ENCODE data around the gene ABCE1.

Gene ABCE1

DNA sequence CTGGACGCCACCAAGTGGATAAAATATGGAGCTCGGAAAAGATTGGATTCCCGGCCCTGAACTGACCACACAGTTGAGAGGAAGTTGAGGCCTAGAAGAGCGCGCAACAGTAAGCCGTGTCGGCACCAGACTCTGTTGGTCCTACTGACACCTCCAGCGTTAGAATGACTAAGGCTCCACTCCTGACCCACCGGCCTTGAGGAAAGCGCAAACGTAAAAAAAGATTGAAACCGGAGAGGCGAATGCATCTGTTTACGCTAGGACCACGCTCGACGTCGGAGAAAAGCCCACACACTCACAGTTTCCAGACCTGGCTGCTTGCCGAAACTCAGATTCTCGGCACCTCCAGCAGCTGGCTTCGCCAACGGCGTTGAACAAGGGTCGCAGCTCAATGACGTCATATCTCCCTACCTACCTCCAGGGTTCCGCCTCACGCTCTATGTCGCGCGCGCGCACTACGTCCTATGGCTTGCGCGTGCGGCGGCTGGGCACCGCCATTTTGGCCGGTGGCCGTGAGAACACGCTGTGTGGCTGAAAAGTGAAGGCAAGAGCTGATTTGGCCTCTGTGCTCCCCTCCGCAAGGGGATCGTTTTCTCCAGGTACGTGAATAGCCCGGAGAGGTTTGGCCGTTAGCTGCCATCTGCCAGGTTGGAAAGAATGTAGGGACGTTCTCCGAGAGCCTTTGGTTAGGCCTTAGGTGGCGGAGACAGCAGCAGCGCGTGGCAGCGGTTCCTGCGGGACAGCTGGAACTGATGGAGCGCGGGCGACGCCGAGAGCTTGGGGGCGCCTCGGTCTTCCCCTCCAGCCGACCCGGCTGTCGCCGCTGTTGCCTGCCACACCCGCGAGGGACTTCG lies at the start of gene ABCE1, which contains the start of gene ANAPC10:
Gene ABCE1 (plus strand): TSS at position 491 of the 854 bp plus-strand sequence. CDS start 6,102 bp downstream, outside the sequence.
Gene ANAPC10 (minus strand): TSS at position 376 of the 854 bp plus-strand sequence. CDS start 2,097 bp downstream, outside the sequence.
- peak; percentile 90 to 95 for DNase-seq

DNA sequence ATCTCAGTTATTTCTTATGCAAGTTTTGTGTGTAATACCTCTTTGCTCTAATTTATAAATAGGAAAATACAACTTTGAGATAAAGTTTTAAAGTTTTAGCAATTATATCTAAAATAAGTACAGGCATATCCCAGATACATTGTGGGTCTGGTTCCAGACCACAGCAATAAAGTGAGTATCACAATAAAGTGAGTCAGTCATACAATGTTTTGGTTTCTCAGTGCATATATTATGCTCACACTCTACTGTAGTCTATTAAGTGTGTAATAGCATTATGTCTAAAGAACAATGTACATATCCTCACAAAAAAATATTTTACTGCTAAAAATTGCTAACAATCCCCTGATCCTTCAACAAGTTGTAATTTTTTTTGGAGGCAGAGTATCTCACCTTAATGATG lies 49.3 kb upstream of the ABCE1 start:
- no peak for DNase-seq

DNA sequence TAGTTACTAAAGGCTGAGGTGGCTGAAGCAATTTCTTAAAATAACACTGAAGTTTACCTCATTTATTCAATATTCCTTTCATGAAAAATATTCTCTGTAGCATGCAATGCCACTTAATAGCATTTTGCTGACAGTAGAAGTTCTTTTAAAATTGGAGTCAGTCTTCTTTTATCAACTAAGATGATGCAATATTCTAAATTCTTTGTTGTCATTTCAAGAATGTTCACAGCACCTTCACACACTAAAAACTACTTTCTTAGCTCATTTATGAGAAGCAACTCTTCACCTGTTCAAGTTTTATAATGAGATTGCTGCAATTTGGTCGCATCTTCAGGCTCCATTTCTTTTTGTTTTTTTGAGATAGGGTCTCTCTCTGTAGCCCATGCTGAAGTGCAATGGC lies 48.9 kb upstream of the ABCE1 start:
- DNase-seq, result no peak

DNA sequence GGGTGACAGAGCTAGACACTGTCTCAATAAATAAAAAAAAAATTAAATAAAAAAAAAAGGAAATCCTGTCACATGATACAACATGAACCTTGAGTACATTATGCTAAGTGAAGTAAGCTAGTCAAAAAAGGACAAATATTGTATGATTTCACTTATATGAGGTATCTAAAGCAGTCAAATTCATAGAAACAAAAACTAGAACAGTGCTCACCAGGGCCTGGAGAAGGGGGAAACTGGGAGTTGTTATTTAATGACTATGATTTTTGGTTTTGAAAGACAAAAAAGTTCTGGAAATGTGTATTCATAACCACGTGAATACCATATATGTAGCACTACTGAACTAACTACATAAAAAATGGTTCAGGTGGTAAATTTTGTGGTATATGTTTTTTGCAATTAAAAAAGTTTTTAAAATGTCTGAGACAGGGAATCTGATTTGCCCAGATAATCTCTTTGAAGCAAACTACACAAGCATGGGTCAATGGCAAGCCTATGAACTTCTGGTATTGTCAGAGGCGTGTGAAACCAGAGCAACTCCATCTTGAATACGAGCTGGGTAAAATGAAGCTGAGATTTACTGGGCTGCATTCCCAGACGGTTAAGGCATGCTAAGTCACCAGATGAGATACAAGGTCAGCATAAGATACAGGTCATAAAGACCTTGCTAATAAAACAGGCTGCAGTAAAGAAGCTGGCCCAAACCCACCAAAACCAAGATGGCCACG lies 42.4 kb upstream of the ABCE1 start:
- DNase-seq, result no peak

DNA sequence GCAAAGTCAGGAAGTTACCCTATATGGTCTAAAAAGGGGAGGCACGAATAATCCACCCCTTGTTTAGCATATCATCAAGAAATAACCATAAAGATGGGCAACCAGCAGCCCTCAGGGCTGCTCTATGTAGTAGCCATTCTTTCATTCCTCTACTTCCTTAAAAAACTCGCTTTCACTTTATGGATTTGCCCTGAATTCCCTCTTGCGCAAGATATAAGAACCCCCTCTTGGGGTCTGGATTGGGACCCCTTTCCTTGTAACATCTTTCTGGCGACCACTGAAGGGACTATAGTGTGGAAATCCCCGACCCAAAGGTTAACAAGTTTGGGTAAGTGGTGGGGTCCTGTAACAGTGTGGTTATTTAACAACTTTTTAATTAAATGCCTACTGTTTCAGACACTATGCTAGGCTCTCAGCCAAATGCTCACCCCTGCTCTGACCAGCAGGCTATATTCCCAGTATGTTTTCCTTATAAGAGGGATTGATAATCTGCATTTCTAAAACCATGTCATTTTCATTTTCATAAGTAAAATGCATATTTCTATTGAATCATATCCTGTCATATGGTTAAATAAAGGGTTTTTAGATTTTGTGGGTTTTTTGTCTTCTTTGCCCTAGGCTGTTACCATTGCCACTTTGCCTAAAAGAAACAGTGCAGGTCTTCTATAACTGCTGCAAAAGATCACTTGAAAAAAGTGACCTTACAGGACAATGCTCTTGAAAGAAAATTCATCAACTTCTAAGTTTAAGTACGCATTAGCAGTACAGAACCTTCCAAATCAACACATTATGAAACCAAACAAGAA lies 41.6 kb upstream of the ABCE1 start:
- no peak for DNase-seq

DNA sequence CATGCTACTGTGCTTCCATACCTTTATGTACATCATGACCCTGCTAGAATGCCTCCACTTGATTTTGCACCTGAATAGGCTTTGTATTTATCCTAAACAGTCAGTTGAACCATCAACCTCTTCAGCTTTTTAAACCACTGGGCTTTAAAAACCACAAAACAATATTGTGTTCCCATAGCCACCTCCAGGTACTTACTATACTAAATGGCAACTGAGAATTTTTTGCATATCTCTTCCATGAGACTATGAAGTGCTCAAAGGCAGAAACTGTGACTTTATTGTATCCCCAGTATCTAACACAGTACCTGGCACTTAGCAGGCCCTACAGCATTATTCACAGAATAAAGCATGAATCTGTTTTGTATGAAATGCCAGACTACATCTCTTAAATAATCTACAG lies 39.9 kb upstream of the ABCE1 start:
- no peak for DNase-seq

DNA sequence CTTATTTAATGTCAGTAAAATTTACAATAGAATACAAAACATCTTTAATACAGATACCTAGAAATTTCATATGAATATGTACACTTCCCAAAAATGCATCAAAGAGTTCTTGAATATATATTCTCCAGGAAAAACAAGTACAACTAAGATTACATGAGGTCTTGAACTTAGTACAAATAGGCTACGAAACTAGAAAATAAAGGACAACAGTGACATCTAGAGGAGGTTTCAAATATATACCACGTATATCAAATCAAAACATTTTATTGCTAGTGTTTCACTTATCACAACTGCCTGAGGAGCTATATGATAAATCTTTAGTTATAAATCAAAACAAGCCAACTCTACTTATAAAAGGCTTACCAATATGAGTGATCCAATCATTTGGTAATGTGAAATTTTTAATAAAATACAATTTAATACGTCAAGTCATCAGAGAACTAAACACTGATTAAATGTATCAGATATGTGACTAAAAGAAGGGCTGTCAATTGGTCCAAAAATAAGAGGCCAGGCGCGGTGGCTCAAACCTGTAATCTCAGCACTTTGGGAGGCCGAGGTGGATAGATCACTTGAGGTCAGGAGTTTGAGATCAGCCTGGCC lies 36.7 kb upstream of the ABCE1 start:
- peak; percentile 6 to 8 for DNase-seq

DNA sequence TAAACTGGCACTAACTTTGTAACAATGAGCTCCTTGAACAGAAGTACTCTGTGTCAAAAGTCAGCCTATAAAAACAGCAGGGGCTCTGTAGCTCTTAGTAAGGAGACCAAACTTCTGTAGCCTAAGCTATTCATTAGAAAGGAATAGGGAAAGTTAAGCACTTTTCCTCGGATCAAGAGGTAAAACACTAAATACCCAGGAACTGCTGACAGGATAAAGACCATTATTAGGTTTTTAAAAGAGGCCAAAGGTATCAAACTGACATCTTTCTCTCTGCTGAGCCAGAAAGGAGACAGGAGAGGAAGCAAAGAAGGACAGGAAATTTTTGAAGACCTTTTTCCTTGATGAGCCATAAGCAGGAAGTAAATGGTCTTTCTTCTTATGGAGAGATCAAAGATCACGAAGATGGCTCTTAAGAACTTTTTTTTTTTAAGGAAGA lies 32.0 kb upstream of the ABCE1 start:
- DNase-seq, result no peak

DNA sequence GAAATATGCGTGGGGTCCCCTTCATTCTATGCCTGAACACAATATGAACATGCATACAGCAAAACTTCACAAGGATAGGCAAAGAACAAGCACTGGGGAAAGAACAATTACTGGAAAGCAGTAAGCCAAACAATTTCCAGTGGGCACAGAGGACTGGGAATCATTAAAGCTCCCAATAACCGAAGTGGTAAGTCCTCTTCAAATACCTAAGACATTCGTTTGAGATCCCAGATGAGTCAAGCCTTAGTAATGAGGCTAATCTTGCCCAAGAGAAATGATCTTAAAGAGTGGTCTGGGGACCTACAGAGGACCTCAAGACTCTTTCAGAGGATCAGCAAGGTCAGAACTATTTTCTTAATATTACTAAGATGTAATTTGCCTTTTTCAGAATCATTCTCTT lies 28.8 kb upstream of the ABCE1 start:
- DNase-seq, result no peak

DNA sequence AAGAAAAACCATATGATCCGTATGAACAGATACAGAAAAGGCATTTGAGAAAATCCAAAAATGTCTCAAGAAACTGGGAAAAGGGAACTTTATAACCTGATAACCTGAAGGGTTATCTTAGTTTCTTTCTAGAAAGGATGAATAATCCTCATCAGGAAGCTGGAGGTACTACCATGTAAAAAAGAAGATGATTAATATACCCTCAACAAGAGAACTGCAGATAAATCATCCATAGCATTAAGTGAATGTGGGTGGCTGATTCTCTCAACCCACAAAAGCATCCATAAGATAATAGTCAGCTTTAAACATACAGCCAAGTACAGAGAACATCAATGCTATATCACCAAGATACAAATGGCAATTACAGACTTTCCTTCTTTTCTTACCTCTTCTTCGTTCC lies 26.6 kb upstream of the ABCE1 start:
- DNase-seq, result no peak

DNA sequence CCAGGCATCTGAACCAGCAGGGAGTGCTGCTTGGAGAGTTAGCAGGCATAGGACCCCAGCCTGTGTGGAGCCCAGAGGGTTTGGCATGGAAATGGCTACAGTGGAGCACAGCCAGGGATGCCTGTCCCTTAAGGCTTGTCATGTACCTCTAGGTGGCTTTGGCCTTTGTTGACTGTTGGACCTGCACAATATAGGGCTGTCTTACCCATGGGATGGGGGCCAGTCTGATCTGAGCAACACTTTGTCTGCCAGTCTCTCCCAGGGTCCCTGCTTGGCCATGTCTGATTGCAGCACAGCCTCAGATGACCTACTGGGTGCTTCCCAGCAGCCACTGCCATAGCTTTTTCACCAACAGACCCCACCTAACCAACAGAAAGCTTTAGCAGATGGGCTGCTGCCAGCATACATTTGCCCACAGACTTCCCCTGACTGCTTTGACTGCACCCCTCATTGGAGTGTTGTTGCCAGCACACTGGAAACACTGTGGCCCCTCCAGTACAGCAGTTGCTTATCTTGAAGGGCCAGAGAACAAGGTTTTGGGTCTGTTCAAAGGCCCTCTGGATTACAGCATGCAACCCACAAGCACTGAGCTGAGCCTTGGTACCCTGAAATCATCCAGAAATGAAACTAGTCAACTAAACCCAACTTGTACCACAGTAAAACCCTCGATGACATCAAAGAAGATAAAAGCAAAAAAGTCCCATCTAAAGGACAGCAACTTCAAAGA lies 22.2 kb upstream of the ABCE1 start:
- no peak for DNase-seq

DNA sequence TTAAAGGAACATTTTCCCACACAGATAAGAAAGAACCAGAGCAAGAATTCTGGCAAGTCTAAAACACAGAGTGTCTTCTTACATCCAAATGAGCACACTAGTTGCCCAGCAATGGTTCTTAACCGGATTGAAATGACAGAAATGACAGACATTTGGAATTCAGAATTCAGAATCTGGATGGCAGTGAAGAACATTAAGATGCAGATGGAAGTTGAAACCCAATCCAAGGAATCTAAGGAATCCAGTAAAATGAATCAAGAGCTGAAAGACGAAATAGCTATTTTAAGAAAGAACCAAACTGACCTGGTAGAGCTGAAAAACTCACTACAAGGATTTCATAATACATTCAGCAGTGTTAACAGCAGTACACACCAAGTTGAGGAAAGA lies 21.6 kb upstream of the ABCE1 start:
- no peak for DNase-seq

DNA sequence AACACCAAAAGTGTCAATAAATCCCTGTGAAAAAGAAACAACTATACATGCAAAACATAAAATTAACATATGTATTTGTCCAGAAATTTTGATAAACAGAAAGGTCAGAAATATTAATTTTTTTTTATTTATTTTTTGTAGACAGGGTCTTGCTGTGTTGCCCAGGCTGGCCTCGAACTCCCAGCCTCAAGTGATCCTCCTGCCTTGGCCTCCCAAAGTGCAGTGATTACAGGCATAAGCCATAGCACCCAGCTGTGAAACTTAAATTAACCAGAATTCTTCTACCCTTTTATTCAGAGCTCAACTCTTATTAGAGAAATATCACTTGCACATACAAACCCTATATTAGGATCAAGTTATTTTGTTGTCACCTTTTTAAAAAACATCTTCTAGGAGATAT lies 16.4 kb upstream of the ABCE1 start:
- DNase-seq, result no peak

DNA sequence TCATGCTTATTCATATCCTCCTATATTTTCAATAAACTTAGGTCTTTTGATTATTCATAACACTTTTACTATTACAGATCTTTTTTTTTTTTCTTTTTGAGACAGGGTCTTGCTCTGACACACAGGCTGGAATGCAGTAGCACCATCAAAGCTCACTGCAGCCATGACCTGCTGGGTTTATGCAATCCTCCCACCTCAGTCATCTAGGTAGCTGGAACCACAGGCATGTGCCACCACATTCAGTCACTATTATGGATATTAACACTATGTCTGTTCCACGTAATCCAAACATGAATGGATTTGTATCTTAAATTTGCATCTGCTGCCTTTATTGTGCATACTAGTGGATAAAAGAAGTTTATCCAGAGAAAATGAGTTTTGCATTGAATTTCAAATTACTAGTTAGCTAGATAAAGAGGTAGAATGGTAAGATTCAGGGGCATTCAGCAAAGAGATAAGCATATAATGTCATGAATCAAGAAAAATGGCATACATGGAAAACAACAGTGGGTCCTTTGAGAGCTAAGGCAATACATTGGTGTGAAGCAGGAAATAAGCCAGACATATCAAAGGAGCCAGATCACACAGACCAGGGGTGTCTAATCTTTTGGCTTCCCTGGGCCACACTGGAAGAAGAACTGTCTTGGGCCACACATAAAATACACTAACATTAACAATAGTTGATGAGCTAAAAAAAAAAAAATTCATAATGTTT lies 14.1 kb upstream of the ABCE1 start:
- DNase-seq, result no peak

DNA sequence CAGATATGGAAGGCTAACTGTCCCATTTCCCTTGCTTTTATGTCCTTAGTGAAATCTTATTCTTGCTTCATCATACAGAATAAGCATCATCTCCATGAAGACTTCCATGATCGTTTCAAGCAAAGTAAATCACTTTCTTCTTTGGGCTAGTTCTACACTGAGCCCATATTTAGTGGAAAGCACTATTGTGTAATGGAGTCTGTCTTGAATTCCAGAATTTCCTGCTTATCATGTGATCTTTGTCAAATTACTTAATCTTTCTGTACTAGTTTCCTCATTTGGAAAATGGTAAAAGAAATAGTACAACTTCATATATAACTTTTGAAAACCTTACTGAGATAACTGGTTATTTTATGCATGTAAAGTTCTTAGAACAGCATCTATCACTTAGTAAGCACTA lies 7.7 kb upstream of the ABCE1 start:
- no peak for DNase-seq

DNA sequence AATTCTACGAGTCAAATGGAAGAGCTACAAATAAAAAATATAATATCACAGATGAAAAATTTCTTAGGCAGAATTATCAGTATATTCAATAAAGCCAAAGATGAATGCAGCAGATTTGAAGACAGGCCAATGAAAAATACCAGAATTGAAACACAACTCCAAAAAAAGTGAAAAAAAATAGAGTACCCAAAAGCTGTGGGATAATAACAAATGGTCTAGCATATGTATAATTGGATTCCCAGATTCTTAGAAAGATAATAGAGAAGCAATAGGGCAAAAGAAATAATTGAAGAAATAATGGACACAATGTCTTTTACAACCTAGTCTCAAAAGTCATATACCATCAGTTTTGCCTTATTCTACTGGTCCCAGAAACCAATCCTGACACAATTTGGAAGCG lies 4.5 kb upstream of the ABCE1 start:
- DNase-seq, result no peak

DNA sequence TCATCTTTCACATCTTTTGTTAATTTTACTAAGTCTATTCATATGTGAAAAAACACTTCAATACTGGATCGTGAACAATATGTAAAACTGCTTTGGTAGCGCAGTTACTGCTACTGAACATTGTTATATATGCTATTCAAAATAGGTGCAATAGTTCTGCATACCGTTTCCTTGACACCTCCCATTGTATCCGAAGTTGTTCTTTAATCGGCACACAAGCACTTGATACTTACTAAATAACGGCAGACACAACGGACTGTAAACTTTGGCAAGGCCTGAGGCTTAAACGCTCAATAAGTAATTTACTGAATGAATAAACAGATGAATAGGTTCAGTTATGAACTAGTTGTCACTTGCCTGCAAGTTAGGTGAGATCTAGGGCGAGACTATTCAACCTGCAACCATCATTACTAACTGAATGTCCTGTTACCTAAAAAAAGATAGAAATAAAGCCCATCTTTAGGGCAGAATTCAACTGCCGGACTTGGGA lies 735 bp upstream of the ABCE1 start:
- DNase-seq, result no peak

DNA sequence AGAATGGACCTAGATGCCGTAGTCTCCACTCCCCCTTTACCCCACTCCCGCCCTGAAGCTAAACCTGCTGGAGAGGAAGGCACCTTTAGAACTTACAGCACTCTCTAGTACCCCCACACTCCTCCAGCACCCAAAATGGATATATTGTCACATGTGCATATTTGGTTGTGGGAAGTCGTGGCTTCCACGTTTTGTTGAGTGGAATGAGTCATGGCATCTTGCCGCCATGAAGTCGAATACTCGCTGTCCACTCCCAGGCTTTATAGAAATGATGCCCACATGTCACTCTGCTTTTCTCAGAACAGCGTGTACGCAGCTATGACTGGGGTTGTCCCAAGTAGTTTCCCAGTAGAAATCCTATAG lies 545 bp downstream of the ABCE1 start:
- peak in 1 of 2 experiments; percentile 34 for DNase-seq

DNA sequence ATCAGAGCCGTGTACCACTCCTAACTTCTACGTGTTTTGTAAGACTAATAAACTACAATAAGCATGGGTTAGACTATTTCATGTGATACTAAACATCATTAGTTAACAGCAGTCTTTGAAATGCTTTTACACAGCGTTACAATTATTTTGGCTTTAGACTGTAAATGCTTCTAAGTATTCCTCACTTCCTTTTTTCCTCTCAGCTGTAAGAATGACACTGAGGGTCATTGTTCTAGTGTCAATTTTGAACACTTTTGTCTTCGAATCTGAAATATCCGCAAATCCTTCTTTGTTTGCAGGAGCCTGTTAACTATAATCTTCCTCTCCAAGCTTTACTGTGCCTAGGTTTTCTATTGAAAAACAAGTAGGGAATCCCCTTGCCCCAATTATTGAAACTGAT lies 1.5 kb downstream of the ABCE1 start:
- no peak for DNase-seq

DNA sequence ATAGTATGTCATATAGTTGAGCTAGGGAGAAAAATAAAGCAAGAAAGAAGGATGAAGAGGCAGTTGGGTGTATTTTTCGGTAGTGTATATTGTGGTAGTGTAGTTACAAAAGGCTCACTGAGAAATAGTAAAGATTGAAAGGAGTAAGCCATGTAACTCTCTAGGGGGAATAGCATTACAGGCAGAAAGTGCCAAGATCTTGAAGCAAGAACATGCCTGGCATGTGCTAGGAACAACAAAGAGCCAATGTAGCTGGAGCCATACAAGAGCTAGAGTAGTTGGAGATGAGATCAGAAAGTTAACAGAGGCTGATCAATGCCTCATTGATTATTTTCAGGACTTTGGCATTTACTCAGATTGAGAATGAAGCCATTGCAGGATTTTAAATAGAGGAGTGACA lies 3.0 kb downstream of the ABCE1 start:
- DNase-seq, result no peak

DNA sequence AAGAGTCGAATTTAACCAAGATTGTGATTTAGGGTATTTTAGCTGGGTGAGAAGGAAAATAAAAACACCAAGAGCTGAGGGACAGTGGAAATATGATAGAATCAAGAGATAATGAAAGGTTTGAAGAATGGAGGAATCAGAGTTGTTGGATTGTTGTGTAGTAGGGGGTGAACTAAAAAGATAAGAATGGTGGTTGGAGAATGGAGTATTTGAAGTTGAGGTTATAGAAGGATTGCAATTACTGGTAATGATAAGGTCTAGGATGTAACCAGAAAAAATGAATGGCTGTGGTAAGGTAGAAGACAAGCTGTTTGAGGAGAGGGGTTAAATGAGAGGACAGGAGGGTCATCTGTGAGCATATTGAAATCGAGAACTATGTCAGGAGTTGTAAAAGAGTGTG lies 4.5 kb downstream of the ABCE1 start:
- DNase-seq, result no peak
